Kidney (tissue), 14 donors: ENCODE results near the gene BRI3BP. TPM values are rescaled to one million over a fixed set of nuclear protein-coding genes. Genes with fewer than 3 reads are reported as not detected.

Experiments
- DNase-seq, 5 donors: peaks; one replicate each; pipeline ENCODE4 v3.0.0-alpha.2; 2013 to 2020
- FAIRE-seq: peaks from 2 replicates; lab custom pipeline; 2012; peaks lifted over from hg19 to GRCh38; lab: Jason Lieb, UNC
- H3K27ac ChIP-seq, 2 donors: one replicate each; pipeline ENCODE4 v1.7.0; 2013; ENCODE audit warnings: low read depth in 2 of 2, low read length in 2 of 2, inconsistent platforms in 1 of 2
- H3K27me3 ChIP-seq: one replicate; pipeline ENCODE4 v1.7.1; 2013; ENCODE audit warnings: low read length, inconsistent platforms; ENCODE audit not compliant: control insufficient read depth, insufficient read depth
- H3K36me3 ChIP-seq, 3 donors: one replicate each; pipeline versions ENCODE4 v1.7.0 to v1.7.1; 2013; ENCODE audit warnings: low read length in 3 of 3, control low read depth in 1 of 3, inconsistent platforms in 1 of 3; ENCODE audit not compliant: insufficient read depth in 3 of 3, control insufficient read depth in 2 of 3
- H3K4me1 ChIP-seq, 3 donors: one replicate each; pipeline versions ENCODE4 v1.7.0 to v1.7.1; 2013; ENCODE audit warnings: low read length in 3 of 3, inconsistent platforms in 1 of 3, low read depth in 1 of 3; ENCODE audit not compliant: control insufficient read depth in 2 of 3, insufficient read depth in 2 of 3
- H3K4me3 ChIP-seq, 3 donors: one replicate each; pipeline versions ENCODE4 v1.7.0 to v1.8.1; 2013; ENCODE audit warnings: low read length in 3 of 3, control low read depth in 1 of 3, inconsistent platforms in 1 of 3
- H3K9ac ChIP-seq, 3 donors: one replicate each; pipeline versions ENCODE4 v1.7.0 to v1.7.1; 2013; ENCODE audit warnings: low read length in 3 of 3, control low read depth in 1 of 3, inconsistent platforms in 1 of 3
- H3K9me3 ChIP-seq, 3 donors: one replicate each; pipeline versions ENCODE4 v1.7.0 to v1.7.1; 2013; ENCODE audit warnings: low read length in 3 of 3, control low read depth in 1 of 3, inconsistent platforms in 1 of 3; ENCODE audit not compliant: control insufficient read depth in 2 of 3, insufficient read depth in 1 of 3
- intact Hi-C: fragments of 100-400 bp; cut with DNase I; formaldehyde crosslinking; loops from one replicate; pipeline ENCODE4 v1.11.1; 2022
- polyA plus RNA-seq: library from polyadenylated mRNA; stranded (reverse); fragments of 350-450 nt; fragmentation: Illumina TruSeq; extraction: RNeasy Lipid Tissue Mini Kit (QIAGEN cat#74804); gene quantifications from one replicate; pipeline ENCODE4 v1.2.3, GENCODE V29; 2014; ENCODE audit warnings: low read depth, low replicate concordance; ENCODE audit not compliant: insufficient read depth
- total RNA-seq: library from RNA; stranded (reverse); fragmentation: NEBNext Ultra II Directional; extraction: Animal tissue kit (Norgen Biotek cat#: 25700); gene quantifications from one replicate; pipeline ENCODE4 v1.2.1, GENCODE V29; 2021
- TF ChIP-seq, protein P1 (sequence below): IDR thresholded peaks from 3 replicates; pipeline ENCODE4 v1.5.1; 2012; ENCODE audit warnings: mild to moderate bottlenecking, moderate library complexity, borderline replicate concordance; ENCODE audit not compliant: insufficient read depth; ENCODE audit errors: extremely low read depth
- donor health status: control.
- donor health status: control.
- donor health status: control.
- donor health status: control.
- donor health status: control.
- donor health status: DM: yes; HTN: yes; CAD: no.
- donor health status: Normal renal cell carcinoma (clear cell type).

Gene BRI3BP
- total and polyA plus RNA-seq, 2 donors from 2014 or later = 6.8 to 8.8 TPM

DNA sequence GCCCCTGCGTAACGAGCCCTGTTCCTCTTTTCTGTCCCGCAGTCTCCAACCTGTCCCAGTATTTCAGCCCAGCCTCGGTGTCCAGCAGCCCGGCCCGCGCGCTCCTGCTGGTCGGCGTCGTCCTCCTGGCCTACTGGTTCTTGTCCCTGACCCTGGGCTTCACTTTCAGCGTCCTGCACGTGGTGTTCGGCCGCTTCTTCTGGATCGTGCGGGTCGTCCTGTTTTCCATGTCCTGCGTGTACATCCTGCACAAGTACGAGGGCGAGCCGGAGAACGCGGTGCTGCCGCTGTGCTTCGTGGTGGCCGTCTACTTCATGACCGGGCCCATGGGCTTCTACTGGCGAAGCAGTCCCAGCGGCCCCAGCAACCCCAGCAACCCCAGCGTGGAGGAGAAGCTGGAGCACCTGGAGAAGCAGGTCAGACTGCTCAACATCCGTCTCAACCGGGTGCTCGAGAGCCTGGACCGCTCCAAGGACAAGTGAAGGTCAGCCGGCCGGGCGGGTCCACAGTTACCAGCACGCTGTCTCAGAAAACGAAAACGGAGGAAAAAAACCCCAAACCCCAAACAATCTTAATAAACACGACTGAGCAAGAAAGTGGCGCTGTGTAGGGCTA lies 31.6 kb downstream of the BRI3BP start:
- no peak overlapping the region for H3K27ac ChIP-seq
- H3K4me3 ChIP-seq = no peak overlapping the region
- no peak for FAIRE-seq
- H3K4me1 ChIP-seq = no peaks in the 10 kb centered on the region
- no peaks in the 10 kb centered on the region for H3K27me3 ChIP-seq
- no peaks in the 10 kb centered on the region for H3K36me3 ChIP-seq
- no peak overlapping the region for H3K9ac ChIP-seq
- TF ChIP-seq, protein P1, sequence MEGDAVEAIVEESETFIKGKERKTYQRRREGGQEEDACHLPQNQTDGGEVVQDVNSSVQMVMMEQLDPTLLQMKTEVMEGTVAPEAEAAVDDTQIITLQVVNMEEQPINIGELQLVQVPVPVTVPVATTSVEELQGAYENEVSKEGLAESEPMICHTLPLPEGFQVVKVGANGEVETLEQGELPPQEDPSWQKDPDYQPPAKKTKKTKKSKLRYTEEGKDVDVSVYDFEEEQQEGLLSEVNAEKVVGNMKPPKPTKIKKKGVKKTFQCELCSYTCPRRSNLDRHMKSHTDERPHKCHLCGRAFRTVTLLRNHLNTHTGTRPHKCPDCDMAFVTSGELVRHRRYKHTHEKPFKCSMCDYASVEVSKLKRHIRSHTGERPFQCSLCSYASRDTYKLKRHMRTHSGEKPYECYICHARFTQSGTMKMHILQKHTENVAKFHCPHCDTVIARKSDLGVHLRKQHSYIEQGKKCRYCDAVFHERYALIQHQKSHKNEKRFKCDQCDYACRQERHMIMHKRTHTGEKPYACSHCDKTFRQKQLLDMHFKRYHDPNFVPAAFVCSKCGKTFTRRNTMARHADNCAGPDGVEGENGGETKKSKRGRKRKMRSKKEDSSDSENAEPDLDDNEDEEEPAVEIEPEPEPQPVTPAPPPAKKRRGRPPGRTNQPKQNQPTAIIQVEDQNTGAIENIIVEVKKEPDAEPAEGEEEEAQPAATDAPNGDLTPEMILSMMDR = no peak
- no peak for DNase-seq
- peaks cover 0 to 5% (median 0%) of the 10 kb centered on the region in 3 donors for H3K9me3 ChIP-seq
- intact Hi-C loops = no loop called here

DNA sequence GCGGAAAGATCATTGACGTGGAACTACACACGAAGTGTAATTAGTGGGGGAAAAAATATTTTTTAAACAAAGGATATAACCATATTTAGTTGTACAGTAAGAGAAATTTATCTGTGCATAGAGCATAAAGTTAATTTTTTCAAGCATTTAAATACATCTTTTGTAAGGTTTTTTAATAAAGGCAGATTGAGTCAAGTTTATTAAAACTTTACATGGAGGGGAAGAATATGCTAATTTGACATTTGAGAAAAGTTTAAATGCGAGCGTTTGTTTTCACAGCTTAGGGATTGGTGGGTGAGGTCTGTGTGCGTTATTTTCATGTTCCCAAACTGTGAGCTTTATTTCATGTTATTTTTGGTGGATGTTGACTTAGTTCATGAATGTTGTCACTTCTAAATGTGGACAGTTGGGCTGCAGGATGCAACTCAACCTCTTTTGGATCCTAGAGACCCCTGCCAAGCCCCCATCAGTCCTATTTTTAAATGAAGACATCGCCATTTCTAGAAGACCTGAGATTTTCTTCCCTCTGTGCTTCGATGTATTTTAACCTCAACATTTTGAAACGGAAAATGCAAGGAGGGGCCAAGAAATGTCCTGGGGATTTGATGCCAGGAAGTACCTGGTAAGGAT lies 32.3 kb downstream of the BRI3BP start:
- TF ChIP-seq, protein P1 = no peak
- Histone ChIP-seq H3K4me1 (no peaks in the 10 kb centered on the region), H3K4me3 (no peak overlapping the region), H3K36me3 (no peaks in the 10 kb centered on the region), H3K9me3 (peaks cover 0 to 5% (median 0%) of the 10 kb centered on the region in 3 donors), H3K9ac (no peak overlapping the region), H3K27ac (no peak overlapping the region), H3K27me3 (no peaks in the 10 kb centered on the region)
- DNase-seq = no peak
- intact Hi-C loops = no loop called here
- no peak for FAIRE-seq

DNA sequence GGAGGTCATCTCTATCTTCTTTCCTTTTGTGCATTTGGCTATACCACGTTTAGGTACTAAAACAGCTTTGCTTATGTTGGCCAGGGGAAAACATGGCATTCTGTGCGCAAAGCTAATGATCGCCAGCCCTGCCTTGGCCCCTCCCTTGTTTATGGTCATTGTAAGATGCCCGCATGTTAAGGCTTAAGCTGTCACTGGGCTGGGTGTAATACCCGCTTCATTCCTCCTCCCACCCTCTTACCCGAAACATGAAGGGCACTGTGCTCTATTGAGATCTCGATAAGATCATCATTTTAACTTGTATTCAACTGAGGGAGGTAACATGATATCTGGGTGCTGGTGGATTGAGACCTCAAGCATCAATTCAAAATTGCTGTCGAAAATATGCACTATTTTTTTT lies 34.7 kb downstream of the BRI3BP start:
- DNase-seq (no peak), FAIRE-seq (no peak)
- Histone ChIP-seq H3K36me3 (no peaks in the 10 kb centered on the region), H3K9ac (no peak overlapping the region), H3K4me3 (no peak overlapping the region), H3K9me3 (peaks cover 0 to 2% (median 0%) of the 10 kb centered on the region in 3 donors), H3K27ac (no peak overlapping the region), H3K4me1 (no peaks in the 10 kb centered on the region), H3K27me3 (no peaks in the 10 kb centered on the region)
- intact Hi-C loops = no loop called here
- TF ChIP-seq, protein P1 = no peak
